HG03575 (cell line): Measurements from ENCODE around the gene RDH13.
"Not testable (repeated sequence)": the region's sequence is repeated elsewhere in the genome, so short reads cannot be mapped to it uniquely, and the experiment has no call there.

Experiments used
- ATAC-seq: cut with Tn5 transposase; IDR thresholded peaks from one replicate; pipeline ENCODE4 v1.9.1; 2021; ENCODE audit not compliant: unreplicated experiment, insufficient number of reproducible peaks, low FRiP score; ENCODE audit errors: extremely low read depth

Gene RDH13

DNA sequence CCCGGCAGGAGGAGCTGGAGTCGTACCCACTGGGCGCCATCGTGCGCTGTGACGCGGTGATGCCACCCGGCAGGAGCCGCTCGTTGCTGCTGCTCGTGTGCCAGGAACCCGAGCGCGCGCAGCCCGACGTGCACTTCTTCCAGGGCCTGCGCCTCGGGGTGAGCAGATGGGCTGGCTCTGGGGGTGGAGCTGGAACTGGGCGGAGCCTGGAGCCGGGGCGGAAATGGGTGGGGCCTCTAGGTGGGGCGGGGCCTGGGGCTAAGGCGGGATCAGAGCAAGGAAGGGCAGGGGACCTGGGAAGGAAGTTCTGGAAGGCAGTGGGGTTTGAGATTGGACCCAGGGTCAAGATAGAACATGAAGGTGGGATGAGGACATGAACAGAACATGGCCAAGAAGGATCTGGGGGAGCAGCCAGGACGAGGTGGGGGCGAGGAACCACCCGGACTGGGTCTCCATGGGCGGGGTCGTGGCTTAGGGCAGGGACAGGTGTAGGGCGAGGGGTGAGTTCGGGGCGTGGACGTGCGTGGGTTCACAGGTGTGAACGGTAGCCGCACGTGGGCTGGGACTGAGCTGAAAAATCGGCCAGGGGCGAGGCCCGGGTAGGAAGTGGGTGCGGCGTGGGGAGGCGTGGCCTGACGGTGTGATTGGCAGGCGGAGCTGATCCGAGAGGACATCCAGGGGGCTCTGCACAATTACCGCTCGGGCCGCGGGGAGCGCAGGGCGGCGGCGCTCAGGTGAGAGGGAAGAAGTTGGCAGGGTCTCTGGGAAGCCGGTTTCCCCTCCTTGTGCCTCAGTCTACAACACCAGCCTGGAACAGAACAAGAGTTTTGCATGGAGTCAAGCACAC lies 17.4 kb upstream of the RDH13 start:
- no peak for ATAC-seq

- ATAC-seq = no peak
These were observed 16.6 kb upstream of the RDH13 start for GRCh38 chr19:55079400-55080038.

DNA sequence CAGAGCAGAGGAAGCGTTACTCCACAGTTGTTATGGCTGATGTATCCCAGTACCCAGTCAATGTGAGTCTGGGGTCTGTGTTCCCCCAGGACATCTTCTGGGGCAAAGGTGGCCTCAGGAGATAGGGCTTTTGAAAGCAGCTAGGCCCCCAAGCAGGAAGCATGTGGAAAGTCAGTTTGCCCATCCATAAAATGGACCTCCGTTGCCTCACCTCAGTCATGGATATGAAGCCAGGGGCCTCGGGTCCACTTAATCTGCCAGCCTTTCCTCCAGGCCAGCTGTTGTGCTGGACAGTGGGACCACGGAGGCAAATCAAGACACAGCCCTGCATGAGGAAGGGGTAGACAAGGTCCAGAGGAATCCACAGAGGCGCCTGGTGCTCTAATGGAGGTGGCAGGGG lies 16.0 kb upstream of the RDH13 start:
- no peak for ATAC-seq

DNA sequence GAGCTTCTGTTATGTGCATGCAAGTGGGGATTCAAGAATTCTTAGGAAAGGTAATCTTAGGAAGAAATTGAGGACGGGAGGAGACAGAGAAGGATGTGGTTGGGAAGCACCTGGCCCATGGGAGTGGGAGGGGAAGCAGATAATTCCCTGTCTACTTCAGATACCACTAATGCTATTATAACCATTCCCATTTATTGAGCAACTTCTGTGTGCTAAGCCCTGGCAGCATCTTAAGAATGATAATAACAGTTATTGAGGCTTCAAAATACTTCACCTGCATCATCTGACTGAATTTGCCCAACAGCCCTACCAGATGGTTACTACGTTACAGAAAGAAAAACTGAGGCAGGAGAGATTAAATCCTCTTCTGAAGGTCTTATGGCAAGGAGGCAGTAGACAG lies 14.2 kb upstream of the RDH13 start:
- no peak for ATAC-seq

DNA sequence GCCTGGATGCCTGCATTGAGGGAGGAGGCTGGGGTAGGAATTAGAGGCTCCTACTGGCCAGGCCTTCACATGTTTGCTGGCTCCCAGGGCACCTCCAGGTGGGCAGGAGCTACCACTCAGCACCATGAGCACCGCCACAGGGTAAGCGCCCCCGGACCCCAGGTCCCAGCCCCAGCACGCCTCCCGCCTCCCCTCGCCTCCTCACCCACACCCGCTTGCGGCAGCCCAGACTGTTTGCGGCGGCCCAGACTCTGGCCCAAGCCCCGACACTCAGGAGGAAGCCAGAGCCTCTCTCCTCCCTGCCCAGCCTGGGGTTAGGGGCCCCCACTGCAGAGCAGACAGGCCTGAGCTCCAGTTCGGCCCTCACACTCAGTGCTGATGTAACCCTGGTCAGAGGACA lies 13.4 kb upstream of the RDH13 start:
- no peak for ATAC-seq

DNA sequence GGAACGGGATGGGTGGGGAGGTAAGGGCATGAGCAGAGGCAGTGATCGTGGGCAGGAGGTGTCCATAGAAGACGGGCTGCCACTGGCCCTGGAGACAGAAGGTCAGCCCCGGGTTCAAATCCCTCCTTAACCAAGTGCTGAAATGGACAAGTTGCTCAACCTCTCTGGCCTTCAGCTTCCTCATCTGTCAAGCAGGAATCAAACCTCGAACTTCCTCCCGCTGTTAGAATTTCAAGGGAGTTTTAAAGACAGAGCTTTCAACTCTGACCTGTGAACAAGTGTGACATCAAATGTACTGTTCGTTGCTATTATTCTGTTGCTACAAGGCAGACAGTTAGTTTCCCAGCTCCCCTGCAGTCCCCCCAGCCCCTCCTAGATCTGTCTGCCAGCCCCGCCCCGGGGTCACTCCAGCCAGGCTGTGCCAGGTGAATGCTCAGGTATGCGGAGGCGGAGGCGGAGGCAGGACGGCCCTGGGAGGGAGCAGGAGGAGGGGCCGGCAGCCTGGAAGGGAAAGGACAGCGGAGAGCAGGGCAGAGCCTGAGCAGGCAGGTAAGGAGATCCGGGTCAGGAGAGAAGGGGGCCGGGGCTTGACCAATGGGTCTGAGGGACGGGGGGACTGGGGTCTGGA lies 12.5 kb upstream of the RDH13 start, which contains the start of gene EPS8L1:
TSS of gene EPS8L1 (plus strand) at position 499 of the 628 bp plus-strand sequence. CDS start 576 bp downstream, outside the sequence.
- ATAC-seq = no peak

GRCh38 chr19:55071913-55072312 lies 9.0 kb upstream of the RDH13 start:
- no peak for ATAC-seq

DNA sequence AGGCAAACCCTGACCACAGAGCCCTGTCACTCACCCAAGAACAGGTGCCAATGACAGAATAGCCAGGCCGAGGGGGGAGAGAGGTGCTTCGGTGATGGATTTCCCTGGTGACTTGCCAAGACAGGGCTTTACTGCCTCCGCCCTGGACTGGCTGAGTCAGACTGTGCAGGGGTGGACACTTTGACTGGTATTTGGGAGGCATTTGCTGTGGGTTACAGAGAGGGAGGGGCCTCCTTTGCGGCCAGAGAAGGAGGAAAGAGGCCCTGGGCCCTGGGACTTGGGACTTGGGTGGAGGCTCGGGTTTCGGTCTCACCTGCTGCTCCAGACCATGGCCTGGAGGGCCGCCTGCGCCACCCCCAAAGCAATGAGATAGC lies 8.2 kb upstream of the RDH13 start:
- ATAC-seq = no peak

- ATAC-seq = no peak
These were observed 7.6 kb upstream of the RDH13 start for GRCh38 chr19:55070466-55071128.

DNA sequence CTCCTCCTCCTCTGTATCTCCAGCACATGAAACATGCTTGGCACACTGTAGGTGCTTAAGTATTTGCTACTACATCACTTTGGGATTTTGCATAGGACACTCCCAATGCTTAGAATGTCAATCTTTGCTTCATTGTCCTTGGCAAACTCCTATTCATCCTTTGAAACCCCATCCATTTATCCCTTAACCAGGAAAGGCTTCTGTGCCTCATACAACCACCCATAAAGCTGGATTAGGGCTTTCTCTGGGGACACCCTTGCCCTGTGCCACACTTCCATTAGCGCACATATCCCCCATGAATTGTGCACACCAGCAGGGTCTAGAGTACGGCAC lies 6.9 kb upstream of the RDH13 start:
- ATAC-seq = no peak

- ATAC-seq = no peak
These were observed 6.3 kb upstream of the RDH13 start for GRCh38 chr19:55068950-55069864.

GRCh38 chr19:55067869-55068268 lies 4.9 kb upstream of the RDH13 start:
- ATAC-seq = no peak

DNA sequence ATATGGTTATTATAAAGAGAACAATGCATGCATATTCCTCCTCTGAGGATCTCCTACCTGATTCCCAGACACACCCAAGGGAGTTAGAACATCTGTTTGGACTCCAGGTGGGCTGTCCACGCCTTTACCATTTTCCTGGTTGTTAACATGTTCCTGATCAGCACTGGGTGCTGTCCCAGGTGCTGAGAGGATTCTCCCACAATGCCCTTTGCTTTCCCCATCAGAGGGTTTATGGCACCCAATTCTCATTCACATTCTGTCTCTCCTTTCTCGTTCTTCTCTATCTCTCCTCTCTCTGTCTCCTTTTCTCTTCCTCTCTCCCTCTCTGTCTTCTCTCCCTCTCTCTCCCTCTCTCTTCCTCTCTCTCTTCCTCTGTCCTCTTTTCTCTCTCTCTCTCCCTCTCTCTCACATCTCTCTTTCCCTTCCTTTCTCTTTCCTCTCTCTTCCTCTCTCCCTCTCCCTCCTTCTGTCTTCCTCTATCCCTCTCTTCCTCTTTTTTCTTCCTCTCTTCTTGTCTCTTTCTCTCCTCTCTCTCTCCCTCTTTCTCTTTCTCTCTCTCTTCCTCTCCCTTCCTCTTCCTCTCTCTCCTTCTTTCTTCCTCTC lies 3.3 kb upstream of the RDH13 start:
- ATAC-seq = no peak

DNA sequence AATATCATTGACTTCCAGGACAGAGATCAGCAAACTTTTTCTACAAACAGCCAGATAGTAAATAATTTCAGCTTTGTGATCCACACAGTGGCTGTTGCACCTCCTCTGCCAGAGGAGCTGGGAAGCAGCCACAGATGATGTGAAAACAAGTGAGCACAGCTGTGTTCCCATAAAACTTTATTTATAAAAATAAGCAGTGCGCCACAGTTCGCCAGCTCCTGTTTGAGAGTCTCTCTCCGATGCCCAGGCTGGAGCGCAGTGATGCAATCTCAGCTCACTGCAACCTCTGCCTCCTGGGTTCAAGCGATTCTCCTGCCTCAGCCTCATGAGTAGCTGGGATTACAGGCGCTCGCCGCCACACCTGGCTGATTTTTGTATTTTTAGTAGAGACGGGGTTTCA lies 2.6 kb upstream of the RDH13 start:
- not testable (repeated sequence) for ATAC-seq

DNA sequence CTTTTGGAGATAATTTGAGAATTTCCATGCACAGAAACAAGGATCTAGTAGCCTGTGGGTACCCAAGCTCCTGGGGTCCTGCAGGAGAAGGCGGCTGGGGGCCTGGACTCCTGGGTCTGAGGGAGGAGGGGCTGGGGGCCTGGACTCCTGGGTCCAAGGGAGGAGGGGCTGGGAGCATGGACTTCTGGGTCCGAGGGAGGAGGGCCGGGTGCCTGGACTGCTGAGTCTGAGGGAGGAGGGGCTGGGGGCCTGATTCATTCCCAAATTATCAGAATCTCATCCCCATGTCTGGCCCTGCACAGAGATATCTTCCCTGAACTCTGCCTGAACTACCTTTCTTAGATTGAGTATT lies 520 bp upstream of the RDH13 start:
- ATAC-seq = no peak

GRCh38 chr19:55060287-55060686 lies 2.7 kb downstream of the RDH13 start:
- ATAC-seq = not testable (repeated sequence)

- no peak for ATAC-seq
These were observed 4.0 kb downstream of the RDH13 start for GRCh38 chr19:55058781-55059610.

- ATAC-seq = no peak
These were observed 6.1 kb downstream of the RDH13 start for GRCh38 chr19:55056827-55057226.
